Heart left ventricle (tissue), 16 donors: Measurements from ENCODE around the gene TCAF1. TPM values are rescaled to one million over a fixed set of nuclear protein-coding genes. Genes with fewer than 3 reads are reported as not detected.
"Not testable (repeated sequence)": the region's sequence is repeated elsewhere in the genome, so short reads cannot be mapped to it uniquely, and the experiment has no call there.

Experiments
- ATAC-seq, 4 donors: fragments of 200-7000 bp; cut with Tn5 transposase; one replicate each; pipeline ENCODE4 v1.9.1; 2020 to 2022; ENCODE audit warnings: moderate library complexity in 4 of 4, mild to moderate bottlenecking in 3 of 4, moderate number of reproducible peaks in 1 of 4
- DNase-seq, 5 donors: peaks; one replicate each; pipeline ENCODE4 v3.0.0-alpha.2; 2020
- H3K27ac ChIP-seq, 12 donors: fragments of 200-600 bp; sonication (generic) in 4 of 12; one replicate each; pipeline versions ENCODE4 v1.5.0 to v1.8.0; 2016 to 2022; ENCODE audit warnings: mild to moderate bottlenecking in 2 of 12
- H3K27me3 ChIP-seq, 9 donors: fragments of 200-600 bp; sonication (generic) in 2 of 9; one replicate each; pipeline versions ENCODE4 v1.5.1 to v1.8.0; 2016 to 2022; ENCODE audit warnings: mild to moderate bottlenecking in 3 of 9
- H3K36me3 ChIP-seq, 9 donors: fragments of 200-600 bp; sonication (generic) in 2 of 9; one replicate each; pipeline versions ENCODE4 v1.5.0 to v1.8.0; 2018 to 2022; ENCODE audit warnings: mild to moderate bottlenecking in 2 of 9
- H3K4me1 ChIP-seq, 12 donors: fragments of 200-600 bp; sonication (generic) in 4 of 12; one replicate each; pipeline versions ENCODE4 v1.5.0 to v1.8.0; 2016 to 2022; ENCODE audit warnings: mild to moderate bottlenecking in 3 of 12
- H3K4me3 ChIP-seq, 12 donors: fragments of 200-600 bp; sonication (generic) in 4 of 12; one replicate each; pipeline versions ENCODE4 v1.5.0 to v1.8.0; 2017 to 2022; ENCODE audit warnings: mild to moderate bottlenecking in 9 of 12, moderate library complexity in 4 of 12
- H3K9me3 ChIP-seq, 12 donors: fragments of 200-600 bp; sonication (generic) in 4 of 12; one replicate each; pipeline versions ENCODE4 v1.5.0 to v1.8.0; 2016 to 2022; ENCODE audit warnings: mild to moderate bottlenecking in 1 of 12
- WGBS, 4 donors: extraction: QIAGEN DNeasy Blood & Tissue Kit in 2 of 4; methylation state at CpG; one replicate each; pipeline versions ENCODE4 v1.1.5 to v1.1.7; 2013 to 2018; 5-methylcytosine and 5-hydroxymethylcytosine counted together
- intact Hi-C, 10 donors: fragments of 100-400 bp; cut with DNase I; formaldehyde crosslinking; loops; one replicate each; pipeline versions ENCODE4 v1.11.1 to v1.14.2; 2022
- polyA plus RNA-seq, 2 donors: library from polyadenylated mRNA; stranded (reverse); fragments of 200-250 nt; gene quantifications; one replicate each; pipeline ENCODE4 v1.2.3, GENCODE V29; 2013
- total RNA-seq, 9 donors: library from RNA; depleted of rRNA in 2 of 9; stranded (reverse); fragments of >200 nt in 2 of 9; fragmentation: NEBNext Ultra II Directional in 3 of 9; extraction: Animal tissue kit (Norgen Biotek cat#: 25700) in 3 of 9; gene quantifications; one replicate each; pipeline versions ENCODE4 v1.1.0 to v1.2.4, GENCODE V29; 2016 to 2023
- TF ChIP-seq, protein P1 (sequence below), 12 donors: fragments of 200-600 bp; sonication (generic) in 4 of 12; IDR thresholded peaks; one replicate each; pipeline versions ENCODE4 v1.5.0 to v1.8.0; 2018 to 2022; ENCODE audit warnings: antibody characterized with exemption in 12 of 12, mild to moderate bottlenecking in 5 of 12
- donor health status: ischemic (EF 13 %, LVEDD 7.1; RV severe dilation, severe dysfunction).
- donor health status: healthy with polysubstance abuse.
- donor health status: DM: no; HTN: yes; CAD: no.
- donor health status: DM: no; HTN: no; CAD: no.
- donor health status: ischemic (EF 25% LVEDD 6.9; RV normal size, moderate dysfunction).
- donor health status: ischemic (EF 25% LVEDD 5.7; RV mildly dilated, moderate dysfunction).
- donor health status: healthy.
- donor health status: DM: yes; HTN: yes; CAD: no.
- donor health status: ischemic (EF 35%, LVEDD 5.7; RV mildly dilated, moderate dysfunction).
- donor health status: nonischemic (EF 11% LVEDD 7.7; RV severe dilation, severe dysfunction).
- donor health status: DM: yes; HTN: yes; CAD: no.
- donor health status: PGD.
- donor health status: ischemic (EF 29% LVEDD 5.4; RV normal size, mild dysfunction).
- donor health status: nonischemic (EF 23%, LVEDD 6.1; RV moderate dilation, normal function).

The TCAF1 gene
- total and polyA plus RNA-seq, 11 donors, result 16.9 to 71.1 (median 55.5) TPM

DNA sequence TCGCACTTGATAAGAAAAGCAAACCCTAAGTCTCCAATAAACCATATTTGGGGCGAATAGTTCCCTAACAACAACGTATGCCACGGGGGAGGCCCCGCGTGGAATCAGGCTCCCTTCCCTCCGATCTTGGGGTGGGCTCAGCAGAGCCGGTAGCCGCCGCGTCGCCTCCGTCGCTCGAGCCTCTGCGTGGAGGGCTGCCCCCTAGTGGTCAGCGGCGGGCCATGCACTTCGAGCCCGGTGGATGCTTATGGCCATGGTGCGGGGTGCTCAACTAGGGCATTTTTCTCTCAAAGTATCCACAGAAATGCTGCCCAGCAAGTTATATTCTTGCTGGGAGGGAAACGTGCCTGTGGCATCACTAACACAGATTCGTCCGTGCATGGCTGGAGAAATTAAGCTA is 64.8 kb downstream of the TCAF1 start:
- H3K9me3 ChIP-seq, H3K4me1 ChIP-seq, H3K27me3 ChIP-seq, intact Hi-C loops, H3K36me3 ChIP-seq: not testable (repeated sequence)
- DNase-seq, result peak; percentile 84 to 95 (median 90)
- WGBS, 4 donors, result 0 to 2% (median 0%) methylated on average over 3 to 14 of the region's 24 CpGs; no CpG with 5 or more reads in 1 of the 4 donors
- ATAC-seq, result peak; percentile 67 to 87 (median 86)
- peak overlapping the region in 1 of 12 donors; percentile 47 for H3K27ac ChIP-seq
- H3K4me3 ChIP-seq, result peak overlapping the region in 10 of 12 donors; percentile 11 to 48 (median 38)
- TF ChIP-seq, protein P1, sequence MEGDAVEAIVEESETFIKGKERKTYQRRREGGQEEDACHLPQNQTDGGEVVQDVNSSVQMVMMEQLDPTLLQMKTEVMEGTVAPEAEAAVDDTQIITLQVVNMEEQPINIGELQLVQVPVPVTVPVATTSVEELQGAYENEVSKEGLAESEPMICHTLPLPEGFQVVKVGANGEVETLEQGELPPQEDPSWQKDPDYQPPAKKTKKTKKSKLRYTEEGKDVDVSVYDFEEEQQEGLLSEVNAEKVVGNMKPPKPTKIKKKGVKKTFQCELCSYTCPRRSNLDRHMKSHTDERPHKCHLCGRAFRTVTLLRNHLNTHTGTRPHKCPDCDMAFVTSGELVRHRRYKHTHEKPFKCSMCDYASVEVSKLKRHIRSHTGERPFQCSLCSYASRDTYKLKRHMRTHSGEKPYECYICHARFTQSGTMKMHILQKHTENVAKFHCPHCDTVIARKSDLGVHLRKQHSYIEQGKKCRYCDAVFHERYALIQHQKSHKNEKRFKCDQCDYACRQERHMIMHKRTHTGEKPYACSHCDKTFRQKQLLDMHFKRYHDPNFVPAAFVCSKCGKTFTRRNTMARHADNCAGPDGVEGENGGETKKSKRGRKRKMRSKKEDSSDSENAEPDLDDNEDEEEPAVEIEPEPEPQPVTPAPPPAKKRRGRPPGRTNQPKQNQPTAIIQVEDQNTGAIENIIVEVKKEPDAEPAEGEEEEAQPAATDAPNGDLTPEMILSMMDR (IDR thresholded peaks at IDR 0.05), result peak; percentile 53 to 72 (median 60)

DNA sequence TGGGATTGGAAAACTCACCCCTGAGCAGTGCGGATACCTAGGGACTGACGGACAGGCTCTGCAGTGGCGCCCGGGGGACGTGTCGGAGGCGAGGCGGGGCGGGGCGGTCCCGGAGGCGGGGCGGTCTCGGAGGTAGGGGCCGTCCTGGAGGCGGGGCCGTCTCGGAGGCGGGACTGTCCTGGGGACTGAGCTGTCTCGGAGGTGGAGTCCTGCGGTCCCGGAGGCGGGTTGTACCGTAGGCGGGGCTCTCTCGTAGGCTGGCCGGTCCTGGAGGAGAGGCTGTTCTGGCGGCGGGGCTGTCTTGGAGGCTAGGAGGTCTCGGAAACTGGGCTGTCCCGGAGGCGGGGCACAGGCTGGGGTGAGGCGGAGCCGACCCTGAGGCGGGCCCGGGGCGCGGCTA is 65.4 kb downstream of the TCAF1 start:
- H3K4me1 ChIP-seq, H3K9me3 ChIP-seq, H3K27ac ChIP-seq, H3K36me3 ChIP-seq, intact Hi-C loops, H3K27me3 ChIP-seq: not testable (repeated sequence)
- peak; percentile 93 to 97 (median 95) for DNase-seq
- 0 to 1% methylated on average over 19 of the region's 38 CpGs; no CpG with 5 or more reads in 2 of the 4 donors for WGBS, 4 donors
- peak; percentile 97 to 99 (median 98) for ATAC-seq
- peak overlapping the region in 10 of 12 donors; percentile 32 to 53 (median 47) for H3K4me3 ChIP-seq

DNA sequence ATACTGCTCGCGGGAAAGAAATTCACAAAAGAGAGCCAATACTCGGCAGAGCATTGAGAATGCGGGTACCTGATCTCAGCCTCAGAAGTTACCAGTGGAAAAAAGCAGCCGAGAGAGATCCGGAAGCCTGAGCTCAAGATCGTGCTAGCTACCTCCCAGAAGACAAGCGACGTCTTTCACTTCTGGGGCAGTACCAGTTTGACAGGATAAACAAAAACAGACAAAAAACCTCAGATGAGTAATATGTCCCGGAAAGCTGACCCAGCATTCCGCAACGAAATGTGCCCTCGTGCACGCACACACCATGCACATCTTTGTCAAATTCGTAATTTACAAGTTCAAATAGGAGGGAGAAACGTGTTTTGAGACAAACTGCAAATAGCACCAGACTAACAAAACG is 65.9 kb downstream of the TCAF1 start:
- H3K27me3 ChIP-seq, H3K36me3 ChIP-seq, H3K27ac ChIP-seq, H3K4me1 ChIP-seq, DNase-seq, intact Hi-C loops, H3K9me3 ChIP-seq: not testable (repeated sequence)
- H3K4me3 ChIP-seq, result peak overlapping the region in 4 of 12 donors; percentile 43 to 50 (median 44)
- no CpG with 5 or more reads among the region's 17 CpGs for WGBS, 4 donors
- peak; percentile 0 to 3 (median 1) for ATAC-seq

DNA sequence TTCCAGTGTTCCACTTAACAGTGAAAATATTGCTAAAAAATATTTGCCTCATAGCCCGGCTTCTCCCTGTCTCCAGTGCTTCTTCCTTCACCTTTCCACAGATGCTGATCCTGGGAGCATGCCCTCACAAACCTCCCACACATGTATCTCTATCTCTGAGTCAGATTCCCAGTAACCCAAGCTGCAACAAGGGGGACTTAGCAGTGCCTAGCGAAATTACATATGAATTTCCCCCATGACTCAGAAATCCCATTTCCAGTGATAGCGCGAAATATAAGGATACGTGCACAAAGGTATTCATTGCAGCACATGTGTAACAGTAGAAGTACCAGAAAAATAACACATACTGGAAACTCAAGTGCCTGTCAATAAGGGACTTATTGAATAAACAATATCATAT is 75.4 kb downstream of the TCAF1 start:
- H3K27ac ChIP-seq, H3K27me3 ChIP-seq, H3K36me3 ChIP-seq, H3K9me3 ChIP-seq, DNase-seq, H3K4me3 ChIP-seq, ATAC-seq, intact Hi-C loops, H3K4me1 ChIP-seq: not testable (repeated sequence)
- WGBS, 4 donors, result no CpG with 5 or more reads among the region's 5 CpGs

DNA sequence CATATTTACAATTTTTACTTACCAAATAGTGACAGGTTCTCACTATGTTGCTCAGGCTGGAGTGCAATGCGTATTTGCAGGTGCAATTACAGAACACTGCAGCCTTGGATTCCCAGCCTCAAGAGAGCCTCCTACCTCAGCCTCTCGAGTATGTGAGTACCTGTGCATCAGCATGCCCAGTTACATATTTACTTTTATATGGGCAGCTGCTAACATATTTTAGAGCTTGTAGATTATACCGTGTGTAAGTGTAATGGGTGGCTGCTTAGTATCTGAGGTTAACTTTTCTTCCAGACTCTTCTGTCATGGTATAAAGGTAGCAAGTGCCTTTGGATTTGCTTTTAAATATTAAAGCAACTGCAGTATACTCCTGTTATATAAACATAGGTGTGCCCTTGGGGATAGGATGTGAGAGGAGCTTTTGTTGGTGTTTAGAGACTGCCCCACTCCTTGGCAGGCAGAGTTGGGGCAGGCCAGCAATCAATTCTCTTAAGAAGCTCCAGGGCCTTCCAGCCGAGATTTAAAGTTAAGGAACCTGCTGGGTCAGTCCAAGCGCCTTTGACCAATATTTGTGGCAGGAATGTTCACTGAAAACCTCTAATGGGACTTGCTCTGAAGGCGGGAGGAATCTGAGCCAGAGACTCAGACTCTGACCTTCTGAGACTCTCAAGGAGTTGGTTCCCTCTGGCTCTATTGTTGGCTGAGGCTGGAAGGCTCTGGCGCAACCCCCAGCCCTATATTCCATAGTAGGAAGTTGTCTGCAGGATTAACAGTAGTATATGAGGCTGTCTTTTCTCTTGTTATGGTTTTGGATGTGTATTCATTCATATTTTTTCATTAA is 77.5 kb downstream of the TCAF1 start:
- H3K27ac ChIP-seq, DNase-seq, H3K4me3 ChIP-seq, H3K4me1 ChIP-seq, ATAC-seq, intact Hi-C loops, H3K27me3 ChIP-seq, H3K36me3 ChIP-seq, H3K9me3 ChIP-seq: not testable (repeated sequence)
- WGBS, 4 donors, result no CpG with 5 or more reads among the region's 7 CpGs

DNA sequence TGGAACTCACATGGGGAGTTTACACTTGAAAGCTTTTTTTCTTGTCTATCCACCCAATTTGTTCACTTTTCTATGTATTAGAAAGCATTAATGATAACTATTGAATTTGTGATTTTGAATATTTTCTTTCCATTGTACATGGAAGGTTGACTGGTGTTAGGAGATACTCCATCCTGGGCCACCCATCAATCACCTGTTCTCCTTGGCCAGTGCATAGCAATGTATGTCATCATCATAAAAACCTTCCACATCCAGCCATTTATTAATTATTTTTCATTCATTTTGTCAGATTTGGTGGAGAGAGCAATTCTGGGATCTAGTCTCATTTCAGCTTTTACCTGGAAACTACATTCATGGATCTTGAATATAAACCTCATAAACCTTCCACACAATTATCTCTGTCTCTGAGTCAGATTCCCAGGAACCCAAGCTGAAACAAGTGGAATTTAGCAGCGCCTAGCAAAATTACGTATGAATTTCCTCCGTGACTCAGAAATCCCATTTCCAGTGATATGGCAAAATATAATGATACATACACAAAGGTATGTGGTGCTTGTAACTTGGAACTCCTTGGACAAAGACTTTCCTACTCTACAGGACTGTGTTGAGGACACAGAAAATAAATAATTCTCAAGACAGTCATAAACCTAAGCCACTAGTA is 78.2 kb downstream of the TCAF1 start:
- intact Hi-C loops, DNase-seq, H3K4me1 ChIP-seq, H3K27me3 ChIP-seq, H3K9me3 ChIP-seq, ATAC-seq, H3K27ac ChIP-seq, H3K36me3 ChIP-seq, H3K4me3 ChIP-seq: not testable (repeated sequence)
- WGBS, 4 donors, result no CpG with 5 or more reads among the region's 3 CpGs

DNA sequence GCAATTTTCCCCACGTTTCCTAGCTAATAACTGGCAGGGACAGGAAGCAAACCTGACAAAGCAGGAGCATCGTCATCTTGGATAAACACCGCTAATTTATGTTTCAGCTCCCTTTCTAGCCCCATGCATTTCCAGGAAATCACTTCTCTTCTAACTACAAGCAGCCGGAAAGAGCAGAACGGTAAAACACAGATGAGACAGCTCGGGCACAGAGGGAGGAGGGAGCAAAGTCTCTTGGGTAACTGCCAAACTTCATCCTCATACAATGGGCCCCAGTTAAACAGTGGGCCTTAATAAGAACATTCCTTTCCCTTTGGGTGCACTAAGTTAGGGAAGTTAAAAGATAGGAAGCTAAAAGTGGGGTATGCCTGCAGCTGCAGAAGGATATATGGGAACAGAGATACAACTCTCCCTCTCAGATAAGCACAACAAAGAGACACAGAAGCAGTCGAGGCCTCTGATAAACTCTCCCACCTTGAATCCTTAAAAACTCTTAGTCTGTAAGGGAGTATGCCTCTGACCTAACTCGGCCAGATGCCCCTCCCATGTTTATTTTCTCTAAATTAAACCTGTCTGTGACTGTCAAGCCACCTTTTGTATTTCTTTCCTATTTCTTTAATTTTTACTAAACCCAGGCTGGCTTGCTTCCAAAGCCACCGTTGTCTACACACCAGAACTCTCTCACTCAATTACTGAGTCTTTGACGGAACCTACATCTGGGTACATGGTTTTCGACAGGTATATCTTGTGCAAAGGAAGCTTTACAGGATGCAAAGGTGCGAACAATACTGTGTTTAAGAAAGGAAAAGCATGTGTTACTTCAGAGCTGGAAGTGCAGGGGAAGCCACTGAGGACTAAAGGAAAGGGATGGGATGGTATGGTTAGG is 80.3 kb downstream of the TCAF1 start:
- DNase-seq, H3K4me1 ChIP-seq, intact Hi-C loops, ATAC-seq, H3K27me3 ChIP-seq, H3K36me3 ChIP-seq, H3K27ac ChIP-seq, H3K4me3 ChIP-seq, H3K9me3 ChIP-seq: not testable (repeated sequence)
- WGBS, 4 donors, result 11 to 20% (median 18%) methylated on average over 1 of the region's 12 CpGs; no CpG with 5 or more reads in 1 of the 4 donors

DNA sequence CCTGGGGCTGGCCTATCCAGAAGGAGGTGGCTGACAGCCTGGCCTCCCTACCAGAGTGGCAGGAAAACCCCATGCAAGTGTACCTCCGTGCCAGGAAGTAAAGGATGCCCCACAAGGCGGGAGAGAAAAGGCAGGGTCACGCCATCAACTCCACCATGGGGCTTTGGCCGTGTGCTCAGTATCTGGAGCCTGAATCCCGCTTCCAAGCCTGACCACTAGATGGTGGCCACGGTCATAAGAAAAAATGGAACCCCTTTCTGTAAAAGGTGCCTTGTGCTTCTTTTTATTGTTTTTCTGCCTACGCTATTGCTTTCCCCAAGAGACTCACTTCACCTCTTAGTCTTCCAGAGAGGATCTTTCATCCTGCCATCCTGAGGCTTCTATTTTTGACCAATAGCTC is 84.1 kb downstream of the TCAF1 start:
- H3K4me1 ChIP-seq, H3K27me3 ChIP-seq, intact Hi-C loops, DNase-seq, H3K36me3 ChIP-seq, H3K4me3 ChIP-seq, H3K27ac ChIP-seq, H3K9me3 ChIP-seq: not testable (repeated sequence)
- no CpG with 5 or more reads among the region's 7 CpGs for WGBS, 4 donors
- peak in 2 of 4 donors; percentile 34 to 42 for ATAC-seq

DNA sequence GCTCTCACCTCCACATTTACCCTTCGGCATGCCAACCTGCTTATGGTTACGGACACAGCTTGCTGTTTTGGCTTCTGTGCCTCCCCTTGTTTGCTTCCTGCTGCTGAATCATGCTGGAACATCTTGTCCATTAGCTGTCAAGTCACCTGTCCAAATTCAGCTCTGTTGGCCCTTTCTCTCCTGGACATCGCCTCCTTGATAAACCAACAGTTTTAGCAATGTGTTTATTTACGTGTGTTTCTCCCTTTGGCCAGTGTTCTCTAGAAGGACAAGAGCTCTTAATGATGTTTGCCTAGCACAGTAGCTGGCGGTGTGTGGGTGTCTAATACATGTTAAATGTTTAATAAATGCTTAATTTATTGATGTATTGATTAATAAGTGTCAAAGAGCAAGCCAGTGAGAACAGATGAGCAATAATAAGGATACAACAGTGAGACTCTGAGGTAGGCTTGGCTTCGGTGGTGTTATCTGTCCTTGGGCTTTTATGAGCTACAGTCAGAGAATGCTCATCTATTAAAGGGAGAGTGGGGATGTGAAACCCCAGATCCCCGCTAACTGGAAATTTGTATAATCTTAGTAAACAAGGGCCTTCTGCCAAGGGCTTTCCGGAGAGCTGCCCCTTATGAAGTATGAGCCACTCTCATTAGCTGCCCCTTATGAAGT is 85.4 kb downstream of the TCAF1 start:
- H3K4me3 ChIP-seq, H3K9me3 ChIP-seq, H3K36me3 ChIP-seq, H3K27me3 ChIP-seq, H3K4me1 ChIP-seq, intact Hi-C loops, DNase-seq, ATAC-seq, H3K27ac ChIP-seq: not testable (repeated sequence)
- WGBS, 4 donors, result 86 to 92% methylated on average over 2 to 3 of the region's 8 CpGs; no CpG with 5 or more reads in 2 of the 4 donors
